ENCODE data around the gene UGT1A7.

Gene UGT1A7

DNA sequence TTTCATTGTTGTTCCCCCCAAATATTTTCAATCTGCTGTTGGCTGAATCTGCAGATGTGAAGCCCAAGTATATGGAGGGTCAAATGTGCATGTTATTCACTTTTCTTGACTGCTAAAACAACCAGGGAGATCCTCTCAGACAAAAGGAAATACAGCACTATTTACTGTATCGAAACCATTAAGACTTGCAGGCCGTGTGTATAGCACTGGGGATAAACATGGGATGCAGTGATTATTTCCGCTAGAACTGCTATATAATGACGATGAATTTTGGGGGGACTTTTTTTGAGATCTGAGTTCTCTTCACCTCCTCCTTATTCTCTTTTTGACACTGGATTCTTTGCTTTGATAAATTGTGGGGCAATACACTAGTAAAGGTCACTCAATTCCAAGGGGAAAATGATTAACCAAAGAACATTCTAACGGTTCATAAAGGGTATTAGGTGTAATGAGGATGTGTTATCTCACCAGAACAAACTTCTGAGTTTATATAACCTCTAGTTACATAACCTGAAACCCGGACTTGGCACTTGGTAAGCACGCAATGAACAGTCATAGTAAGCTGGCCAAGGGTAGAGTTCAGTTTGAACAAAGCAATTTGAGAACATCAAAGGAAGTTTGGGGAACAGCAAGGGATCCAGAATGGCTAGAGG is 74.9 kb downstream of the UGT1A7 start:
- no peak for TF ChIP-seq FOXM1 (IDR thresholded peaks at IDR 0.05; ENCODE audit: borderline replicate concordance, low read depth)
- TF ChIP-seq, protein P1, sequence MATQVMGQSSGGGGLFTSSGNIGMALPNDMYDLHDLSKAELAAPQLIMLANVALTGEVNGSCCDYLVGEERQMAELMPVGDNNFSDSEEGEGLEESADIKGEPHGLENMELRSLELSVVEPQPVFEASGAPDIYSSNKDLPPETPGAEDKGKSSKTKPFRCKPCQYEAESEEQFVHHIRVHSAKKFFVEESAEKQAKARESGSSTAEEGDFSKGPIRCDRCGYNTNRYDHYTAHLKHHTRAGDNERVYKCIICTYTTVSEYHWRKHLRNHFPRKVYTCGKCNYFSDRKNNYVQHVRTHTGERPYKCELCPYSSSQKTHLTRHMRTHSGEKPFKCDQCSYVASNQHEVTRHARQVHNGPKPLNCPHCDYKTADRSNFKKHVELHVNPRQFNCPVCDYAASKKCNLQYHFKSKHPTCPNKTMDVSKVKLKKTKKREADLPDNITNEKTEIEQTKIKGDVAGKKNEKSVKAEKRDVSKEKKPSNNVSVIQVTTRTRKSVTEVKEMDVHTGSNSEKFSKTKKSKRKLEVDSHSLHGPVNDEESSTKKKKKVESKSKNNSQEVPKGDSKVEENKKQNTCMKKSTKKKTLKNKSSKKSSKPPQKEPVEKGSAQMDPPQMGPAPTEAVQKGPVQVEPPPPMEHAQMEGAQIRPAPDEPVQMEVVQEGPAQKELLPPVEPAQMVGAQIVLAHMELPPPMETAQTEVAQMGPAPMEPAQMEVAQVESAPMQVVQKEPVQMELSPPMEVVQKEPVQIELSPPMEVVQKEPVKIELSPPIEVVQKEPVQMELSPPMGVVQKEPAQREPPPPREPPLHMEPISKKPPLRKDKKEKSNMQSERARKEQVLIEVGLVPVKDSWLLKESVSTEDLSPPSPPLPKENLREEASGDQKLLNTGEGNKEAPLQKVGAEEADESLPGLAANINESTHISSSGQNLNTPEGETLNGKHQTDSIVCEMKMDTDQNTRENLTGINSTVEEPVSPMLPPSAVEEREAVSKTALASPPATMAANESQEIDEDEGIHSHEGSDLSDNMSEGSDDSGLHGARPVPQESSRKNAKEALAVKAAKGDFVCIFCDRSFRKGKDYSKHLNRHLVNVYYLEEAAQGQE (IDR thresholded peaks at IDR 0.05; ENCODE audit: low read depth): no peak
- no peak for TF ChIP-seq CEBPB (IDR thresholded peaks at IDR 0.05)
- no peak for TF ChIP-seq TCF12 (IDR thresholded peaks at IDR 0.05; ENCODE audit: low read depth)
- no peak for TF ChIP-seq NFIC (IDR thresholded peaks at IDR 0.05)
- no peak for TF ChIP-seq EGR1 (IDR thresholded peaks at IDR 0.05)
- TF ChIP-seq TAF1 (IDR thresholded peaks at IDR 0.05; ENCODE audit: low read depth): no peak
- no peak for TF ChIP-seq YY1 (IDR thresholded peaks at IDR 0.05; ENCODE audit: low read depth)
- TF ChIP-seq EP300 (IDR thresholded peaks at IDR 0.05; ENCODE audit: borderline replicate concordance): no peak
- TF ChIP-seq, protein P2, sequence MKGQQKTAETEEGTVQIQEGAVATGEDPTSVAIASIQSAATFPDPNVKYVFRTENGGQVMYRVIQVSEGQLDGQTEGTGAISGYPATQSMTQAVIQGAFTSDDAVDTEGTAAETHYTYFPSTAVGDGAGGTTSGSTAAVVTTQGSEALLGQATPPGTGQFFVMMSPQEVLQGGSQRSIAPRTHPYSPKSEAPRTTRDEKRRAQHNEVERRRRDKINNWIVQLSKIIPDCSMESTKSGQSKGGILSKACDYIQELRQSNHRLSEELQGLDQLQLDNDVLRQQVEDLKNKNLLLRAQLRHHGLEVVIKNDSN (IDR thresholded peaks at IDR 0.05): no peak
- TF ChIP-seq, protein P3, sequence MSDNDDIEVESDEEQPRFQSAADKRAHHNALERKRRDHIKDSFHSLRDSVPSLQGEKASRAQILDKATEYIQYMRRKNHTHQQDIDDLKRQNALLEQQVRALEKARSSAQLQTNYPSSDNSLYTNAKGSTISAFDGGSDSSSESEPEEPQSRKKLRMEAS (IDR thresholded peaks at IDR 0.05): no peak
- TF ChIP-seq CREB1 (IDR thresholded peaks at IDR 0.05; ENCODE audit: low read depth): no peak

DNA sequence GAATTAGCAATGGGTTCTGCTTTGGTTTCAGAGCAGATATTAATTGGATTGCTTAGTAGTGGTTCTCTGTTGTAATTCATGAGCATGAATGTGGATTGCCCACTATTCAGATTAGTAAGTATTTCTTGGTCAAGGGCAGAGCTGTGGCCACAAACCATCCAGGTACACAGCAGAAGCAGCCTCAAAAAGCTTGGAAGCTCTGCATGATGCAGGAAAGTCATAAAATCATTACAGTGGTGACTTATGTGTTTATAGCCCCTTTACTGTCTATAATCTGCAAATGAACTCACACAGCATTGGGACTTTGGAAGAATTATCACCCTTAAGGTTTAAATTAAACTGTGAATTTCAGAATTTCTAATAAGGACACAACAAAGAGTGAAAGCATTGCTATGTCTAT is 76.4 kb downstream of the UGT1A7 start:
- TF ChIP-seq NFIC (IDR thresholded peaks at IDR 0.05) (no peak), EGR1 (IDR thresholded peaks at IDR 0.05) (no peak), CEBPB (IDR thresholded peaks at IDR 0.05) (no peak), TCF12 (IDR thresholded peaks at IDR 0.05; ENCODE audit: low read depth) (no peak), ZBTB7A (IDR thresholded peaks at IDR 0.05; ENCODE audit: low read depth) (no peak), YY1 (IDR thresholded peaks at IDR 0.05; ENCODE audit: low read depth) (no peak), FOXM1 (IDR thresholded peaks at IDR 0.05; ENCODE audit: borderline replicate concordance, low read depth) (no peak), CREB1 (IDR thresholded peaks at IDR 0.05; ENCODE audit: low read depth) (no peak), TAF1 (IDR thresholded peaks at IDR 0.05; ENCODE audit: low read depth) (no peak)
- TF ChIP-seq, protein P2 (IDR thresholded peaks at IDR 0.05): no peak

DNA sequence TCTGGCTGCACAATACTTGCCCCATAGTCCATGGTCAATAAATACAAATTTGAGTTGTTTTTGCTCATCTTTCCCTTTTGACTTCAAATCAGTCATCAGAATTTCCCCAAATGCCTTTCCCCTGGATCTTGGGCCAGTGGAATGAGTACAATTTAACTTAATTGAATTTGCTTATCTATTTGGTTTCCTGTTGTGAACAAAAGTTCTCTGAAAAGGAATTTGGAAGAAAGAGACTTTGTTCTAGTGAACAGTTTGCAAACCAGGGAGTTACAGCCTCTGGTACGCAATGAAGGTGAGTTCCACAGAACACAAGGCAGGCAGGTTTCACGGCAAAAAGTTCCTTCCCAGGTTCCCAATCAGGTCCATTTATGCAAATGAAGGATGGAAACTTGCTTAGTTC is 77.1 kb downstream of the UGT1A7 start:
- TF ChIP-seq EGR1 (IDR thresholded peaks at IDR 0.05) (no peak), CREB1 (IDR thresholded peaks at IDR 0.05; ENCODE audit: low read depth) (no peak), FOXM1 (IDR thresholded peaks at IDR 0.05; ENCODE audit: borderline replicate concordance, low read depth) (no peak), ZBTB7A (IDR thresholded peaks at IDR 0.05; ENCODE audit: low read depth) (no peak), CEBPB (IDR thresholded peaks at IDR 0.05) (no peak), TAF1 (IDR thresholded peaks at IDR 0.05; ENCODE audit: low read depth) (no peak), EP300 (IDR thresholded peaks at IDR 0.05; ENCODE audit: borderline replicate concordance) (no peak), RAD21 (IDR thresholded peaks at IDR 0.05; ENCODE audit: low read depth) (no peak)
- TF ChIP-seq, protein P3 (IDR thresholded peaks at IDR 0.05): no peak

DNA sequence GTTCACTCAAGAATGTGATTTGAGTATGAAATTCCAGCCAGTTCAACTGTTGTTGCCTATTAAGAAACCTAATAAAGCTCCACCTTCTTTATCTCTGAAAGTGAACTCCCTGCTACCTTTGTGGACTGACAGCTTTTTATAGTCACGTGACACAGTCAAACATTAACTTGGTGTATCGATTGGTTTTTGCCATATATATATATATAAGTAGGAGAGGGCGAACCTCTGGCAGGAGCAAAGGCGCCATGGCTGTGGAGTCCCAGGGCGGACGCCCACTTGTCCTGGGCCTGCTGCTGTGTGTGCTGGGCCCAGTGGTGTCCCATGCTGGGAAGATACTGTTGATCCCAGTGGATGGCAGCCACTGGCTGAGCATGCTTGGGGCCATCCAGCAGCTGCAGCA is 78.3 kb downstream of the UGT1A7 start, which contains the start of gene UGT1A1:
Gene UGT1A1, plus strand, starts transcription at position 228 of the 400 bp plus-strand sequence. Its CDS starts 18 bp downstream, at position 246.
- no peak for TF ChIP-seq EGR1 (IDR thresholded peaks at IDR 0.05)
- TF ChIP-seq NFIC (IDR thresholded peaks at IDR 0.05): no peak
- TF ChIP-seq, protein P3 (IDR thresholded peaks at IDR 0.05): no peak
- TF ChIP-seq TAF1 (IDR thresholded peaks at IDR 0.05; ENCODE audit: low read depth): no peak
- TF ChIP-seq YY1 (IDR thresholded peaks at IDR 0.05; ENCODE audit: low read depth): no peak
- no peak for TF ChIP-seq TCF12 (IDR thresholded peaks at IDR 0.05; ENCODE audit: low read depth)
- TF ChIP-seq CREB1 (IDR thresholded peaks at IDR 0.05; ENCODE audit: low read depth): no peak
- no peak for TF ChIP-seq EP300 (IDR thresholded peaks at IDR 0.05; ENCODE audit: borderline replicate concordance)
- no peak for TF ChIP-seq FOXM1 (IDR thresholded peaks at IDR 0.05; ENCODE audit: borderline replicate concordance, low read depth)
- TF ChIP-seq, protein P2 (IDR thresholded peaks at IDR 0.05): no peak
- no peak for TF ChIP-seq ZBTB7A (IDR thresholded peaks at IDR 0.05; ENCODE audit: low read depth)
- no peak for TF ChIP-seq CEBPB (IDR thresholded peaks at IDR 0.05)
- no peak for TF ChIP-seq RAD21 (IDR thresholded peaks at IDR 0.05; ENCODE audit: low read depth)
- no peak for TF ChIP-seq TEAD4 (IDR thresholded peaks at IDR 0.05)

DNA sequence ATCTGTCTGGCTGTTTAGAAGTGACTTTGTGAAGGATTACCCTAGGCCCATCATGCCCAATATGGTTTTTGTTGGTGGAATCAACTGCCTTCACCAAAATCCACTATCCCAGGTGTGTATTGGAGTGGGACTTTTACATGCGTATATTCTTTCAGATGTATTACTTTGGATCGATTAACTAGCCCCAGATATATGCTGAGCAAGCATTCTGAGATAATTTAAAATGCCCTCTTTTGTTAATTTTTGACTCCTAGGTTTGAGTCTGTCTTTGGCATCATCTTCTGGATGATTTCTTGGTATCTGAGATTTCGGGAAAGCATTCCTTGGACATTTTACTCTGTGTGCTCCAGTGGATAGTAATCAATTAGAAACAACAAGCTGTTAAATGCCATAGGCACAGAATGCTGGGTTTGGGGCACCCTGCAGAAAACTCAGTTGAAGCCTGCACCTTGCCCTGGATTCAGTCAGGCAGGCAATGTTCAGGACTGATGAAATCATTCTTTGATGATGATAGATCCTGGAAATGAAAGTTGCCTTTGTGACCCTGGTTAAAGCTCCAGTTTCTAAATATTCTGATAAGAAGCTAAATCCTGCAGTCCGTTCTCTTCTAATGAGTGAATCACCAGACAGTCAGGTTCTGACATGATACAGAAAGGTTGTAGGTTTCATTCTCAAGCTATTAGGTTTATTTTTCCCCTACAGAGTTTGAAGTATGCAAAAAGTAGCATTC is 79.5 kb downstream of the UGT1A7 start:
- TF ChIP-seq CREB1 (IDR thresholded peaks at IDR 0.05; ENCODE audit: low read depth) (no peak), TCF12 (IDR thresholded peaks at IDR 0.05; ENCODE audit: low read depth) (no peak), YY1 (IDR thresholded peaks at IDR 0.05; ENCODE audit: low read depth) (no peak), EP300 (IDR thresholded peaks at IDR 0.05; ENCODE audit: borderline replicate concordance) (no peak), EGR1 (IDR thresholded peaks at IDR 0.05) (no peak), NFIC (IDR thresholded peaks at IDR 0.05) (no peak)

DNA sequence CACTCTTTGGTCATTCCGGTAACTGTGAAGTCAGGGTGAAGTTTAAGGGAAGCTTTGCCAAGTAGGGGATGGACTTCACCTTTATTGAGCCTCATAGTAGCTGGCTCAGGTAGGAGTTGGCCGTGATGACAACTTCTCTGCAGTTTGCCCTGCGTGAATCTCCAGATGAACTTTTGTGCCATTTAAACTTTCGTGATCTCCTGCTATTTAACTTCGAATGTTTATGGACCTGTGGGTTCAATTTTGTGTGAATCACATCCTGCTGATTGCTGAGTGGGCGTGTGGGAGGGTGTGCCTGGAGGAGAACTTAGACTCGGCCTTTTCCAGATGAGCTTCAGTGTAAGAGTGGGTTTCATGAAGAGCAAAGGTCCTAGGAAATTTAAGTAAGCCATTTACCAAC is 82.6 kb downstream of the UGT1A7 start:
- TF ChIP-seq EP300 (IDR thresholded peaks at IDR 0.05; ENCODE audit: borderline replicate concordance): no peak
- TF ChIP-seq, protein P1 (IDR thresholded peaks at IDR 0.05; ENCODE audit: low read depth): no peak
- no peak for TF ChIP-seq CEBPB (IDR thresholded peaks at IDR 0.05)
- TF ChIP-seq ZBTB7A (IDR thresholded peaks at IDR 0.05; ENCODE audit: low read depth): no peak
- TF ChIP-seq NFIC (IDR thresholded peaks at IDR 0.05): no peak
- no peak for TF ChIP-seq EGR1 (IDR thresholded peaks at IDR 0.05)
- no peak for TF ChIP-seq TCF12 (IDR thresholded peaks at IDR 0.05; ENCODE audit: low read depth)
- no peak for TF ChIP-seq RAD21 (IDR thresholded peaks at IDR 0.05; ENCODE audit: low read depth)
- TF ChIP-seq, protein P3 (IDR thresholded peaks at IDR 0.05): no peak
